Uterus (tissue), 4 donors: ENCODE results near the gene GZF1. TPM values are rescaled to one million over a fixed set of nuclear protein-coding genes. Genes with fewer than 3 reads are reported as not detected.

Experiments
- DNase-seq, 2 donors: peaks; one replicate each; pipeline ENCODE4 v3.0.0-alpha.2; 2019 to 2020
- H3K27ac ChIP-seq, 2 donors: fragments of 200-600 bp; sonication (generic); 1 replicate in 1 of 2; 2 replicates in 1 of 2; pipeline ENCODE4 v1.5.1; 2016 to 2018
- H3K27me3 ChIP-seq, 2 donors: fragments of 200-600 bp; sonication (generic); one replicate each; pipeline ENCODE4 v1.5.1; 2018 to 2019; ENCODE audit warnings: control low read depth in 1 of 2
- H3K36me3 ChIP-seq, 2 donors: fragments of 200-600 bp; sonication (generic); one replicate each; pipeline ENCODE4 v1.5.1; 2019; ENCODE audit warnings: control low read depth in 1 of 2
- H3K4me1 ChIP-seq, 2 donors: fragments of 200-600 bp; sonication (generic); one replicate each; pipeline ENCODE4 v1.5.1; 2018 to 2019; ENCODE audit warnings: control low read depth in 1 of 2
- H3K4me3 ChIP-seq, 2 donors: fragments of 200-600 bp; sonication (generic); 1 replicate in 1 of 2; 2 replicates in 1 of 2; pipeline ENCODE4 v1.5.1; 2018 to 2019; ENCODE audit warnings: mild to moderate bottlenecking in 1 of 2
- H3K9me3 ChIP-seq, 2 donors: fragments of 200-600 bp; sonication (generic); one replicate each; pipeline ENCODE4 v1.5.1; 2019; ENCODE audit warnings: control low read depth in 1 of 2
- CTCF ChIP-seq, 4 experiments: fragments of 200-600 bp in 2 of 4; fragments of 450-650 bp in 2 of 4; sonication (generic) in 2 of 4; IDR thresholded peaks; one replicate each; pipeline ENCODE4 v1.5.1; 2016 to 2019; ENCODE audit warnings: antibody characterized with exemption in 4 of 4, mild to moderate bottlenecking in 2 of 4, moderate library complexity in 1 of 4
- POLR2A ChIP-seq, 2 donors: fragments of 450-650 bp; IDR thresholded peaks; one replicate each; pipeline ENCODE4 v1.6.1; 2016; ENCODE audit warnings: antibody characterized with exemption in 2 of 2, mild to moderate bottlenecking in 1 of 2, moderate library complexity in 1 of 2
- intact Hi-C: fragments of 100-400 bp; cut with DNase I; formaldehyde crosslinking; loops from one replicate; pipeline ENCODE4 v1.15.1; 2023; ENCODE audit warnings: low total_unique reads
- total RNA-seq, 4 donors: library from RNA; depleted of rRNA in 3 of 4; stranded (reverse); fragments of >200 nt in 3 of 4; gene quantifications; one replicate each; pipeline versions ENCODE4 v1.1.0 to v1.2.4, GENCODE V29; 2014 to 2023
- donor health status: DM: yes; HTN: yes; CAD: no.

GZF1 gene
- total RNA-seq, 4 donors from 2014 or later: 5.9 to 24.5 (median 17.6) TPM

GRCh38 chr20:23349338-23350195, 12.4 kb upstream of the GZF1 start:
- no peaks in the 10 kb centered on the region for H3K9me3 ChIP-seq
- H3K4me1 ChIP-seq: no peaks in the 10 kb centered on the region
- H3K36me3 ChIP-seq: no peaks in the 10 kb centered on the region
- DNase-seq: peak; percentile 81 to 83
- intact Hi-C loops: no loop called here
- H3K27me3 ChIP-seq: no peaks in the 10 kb centered on the region
- peak overlapping the region; percentile 81 to 91 for H3K4me3 ChIP-seq
- peak overlapping the region; percentile 94 to 98 for H3K27ac ChIP-seq
- TF ChIP-seq CTCF (IDR thresholded peaks at IDR 0.05) (peak in 3 of 4 experiments; percentile 48 to 65 (median 55)), POLR2A (IDR thresholded peaks at IDR 0.05) (peak in 1 of 2 donors; percentile 5)

- DNase-seq: peak; percentile 98
- Histone ChIP-seq H3K36me3 (no peaks in the 10 kb centered on the region), H3K9me3 (no peaks in the 10 kb centered on the region), H3K4me3 (peak within 1 kb of the TSS; percentile 81 to 91), H3K27me3 (no peaks in the 10 kb centered on the region), H3K27ac (peak within 1 kb of the TSS; percentile 94 to 98), H3K4me1 (no peaks in the 10 kb centered on the region)
- intact Hi-C loops: no loop called here
- peak; percentile 89 for TF ChIP-seq POLR2A (IDR thresholded peaks at IDR 0.05)
- TF ChIP-seq CTCF (IDR thresholded peaks at IDR 0.05): no peak
These were observed 11.6 kb upstream of the GZF1 start, which contains the start of gene NXT1 for GRCh38 chr20:23350196-23350903. Gene NXT1 (plus strand): TSS chr20:23350791. CDS start chr20:23354042, 3,251 bp downstream.

GRCh38 chr20:23350904-23351838, 10.8 kb upstream of the GZF1 start:
- Histone ChIP-seq H3K27me3 (no peaks in the 10 kb centered on the region), H3K36me3 (no peaks in the 10 kb centered on the region), H3K27ac (peak overlapping the region; percentile 94 to 98), H3K9me3 (no peaks in the 10 kb centered on the region), H3K4me3 (peak overlapping the region; percentile 81 to 91), H3K4me1 (no peaks in the 10 kb centered on the region)
- intact Hi-C loops: no loop called here
- peak in 1 of 2 donors; percentile 52 for DNase-seq
- no peak for TF ChIP-seq CTCF (IDR thresholded peaks at IDR 0.05)
- no peak for TF ChIP-seq POLR2A (IDR thresholded peaks at IDR 0.05)

- H3K36me3 ChIP-seq: no peaks in the 10 kb centered on the region
- H3K4me1 ChIP-seq: no peaks in the 10 kb centered on the region
- no peaks in the 10 kb centered on the region for H3K9me3 ChIP-seq
- no peak overlapping the region for H3K4me3 ChIP-seq
- no peaks in the 10 kb centered on the region for H3K27me3 ChIP-seq
- no peak for DNase-seq
- TF ChIP-seq POLR2A (IDR thresholded peaks at IDR 0.05) (no peak), CTCF (IDR thresholded peaks at IDR 0.05) (no peak)
- intact Hi-C loops: no loop called here
- no peak overlapping the region for H3K27ac ChIP-seq
These were observed 5.8 kb upstream of the GZF1 start for GRCh38 chr20:23356203-23356602.
